Liver (tissue), 9 donors: Measurements from ENCODE around the gene CADM3. TPM values are rescaled to one million over a fixed set of nuclear protein-coding genes. Genes with fewer than 3 reads are reported as not detected.

Experiments used
- DNase-seq: peaks from one replicate; pipeline ENCODE4 v3.0.0-alpha.2; 2017; ENCODE audit warnings: low spot score
- H3K27ac ChIP-seq, 2 donors: one replicate each; pipeline ENCODE4 v1.7.0; 2013; ENCODE audit warnings: inconsistent platforms in 2 of 2, low read length in 2 of 2, control low read depth in 1 of 2, low read depth in 1 of 2, mild to moderate bottlenecking in 1 of 2
- H3K27me3 ChIP-seq, 4 donors: one replicate each; pipeline versions ENCODE4 v1.6.1 to v1.7.0; 2013; ENCODE audit warnings: low read length in 3 of 4, inconsistent platforms in 1 of 4, mild to moderate bottlenecking in 1 of 4, moderate library complexity in 1 of 4; ENCODE audit not compliant: control insufficient read depth in 4 of 4, insufficient read depth in 4 of 4
- H3K36me3 ChIP-seq, 4 donors: one replicate each; pipeline versions ENCODE4 v1.6.1 to v1.7.0; 2013; ENCODE audit warnings: low read length in 3 of 4, mild to moderate bottlenecking in 3 of 4, low read depth in 1 of 4, moderate library complexity in 1 of 4; ENCODE audit not compliant: control insufficient read depth in 4 of 4, insufficient read depth in 3 of 4
- H3K4me1 ChIP-seq, 4 donors: one replicate each; pipeline versions ENCODE4 v1.6.1 to v1.7.0; 2013; ENCODE audit warnings: low read length in 3 of 4, mild to moderate bottlenecking in 3 of 4, moderate library complexity in 1 of 4; ENCODE audit not compliant: control insufficient read depth in 4 of 4, insufficient read depth in 4 of 4
- H3K4me3 ChIP-seq, 3 donors: one replicate each; pipeline versions ENCODE4 v1.6.1 to v1.7.0; 2013; ENCODE audit warnings: low read length in 3 of 3, control low read depth in 1 of 3, low read depth in 1 of 3, mild to moderate bottlenecking in 1 of 3
- H3K9ac ChIP-seq, 2 donors: one replicate each; pipeline ENCODE4 v1.7.0; 2013; ENCODE audit warnings: low read length in 2 of 2, mild to moderate bottlenecking in 2 of 2, moderate library complexity in 2 of 2, control low read depth in 1 of 2, low read depth in 1 of 2
- H3K9me3 ChIP-seq, 4 donors: one replicate each; pipeline versions ENCODE4 v1.6.1 to v1.7.0; 2013; ENCODE audit warnings: low read length in 3 of 4; ENCODE audit not compliant: control insufficient read depth in 4 of 4
- ATF3 ChIP-seq: IDR thresholded peaks from 2 replicates; pipeline ENCODE4 v1.6.1; 2016; ENCODE audit warnings: antibody characterized with exemption
- CTCF ChIP-seq: fragments of 150-350 bp; IDR thresholded peaks from 2 replicates; pipeline ENCODE4 v1.5.1; 2017; ENCODE audit warnings: improper control_type of control experiment, low read depth, low read length; ENCODE audit not compliant: missing input control
- EGR1 ChIP-seq, 2 donors: IDR thresholded peaks; 2 replicates each; pipeline ENCODE4 v1.6.1; 2016 to 2018; ENCODE audit warnings: antibody characterized with exemption in 2 of 2, low read depth in 2 of 2
- FOXA1 ChIP-seq: IDR thresholded peaks from 2 replicates; pipeline ENCODE4 v1.6.1; 2016; ENCODE audit warnings: antibody characterized with exemption
- FOXA2 ChIP-seq: IDR thresholded peaks from 2 replicates; pipeline ENCODE4 v1.6.1; 2016; ENCODE audit warnings: antibody characterized with exemption
- GABPA ChIP-seq, 2 donors: IDR thresholded peaks in 1 of 2; conservative IDR thresholded peaks in 1 of 2; 2 replicates each; pipeline ENCODE4 v1.6.1; 2016; ENCODE audit warnings: antibody characterized with exemption in 2 of 2, mild to moderate bottlenecking in 1 of 2, moderate library complexity in 1 of 2
- HNF4A ChIP-seq, 2 donors: conservative IDR thresholded peaks; 2 replicates each; pipeline ENCODE4 v1.6.1; 2016; ENCODE audit warnings: antibody characterized with exemption in 2 of 2, mild to moderate bottlenecking in 2 of 2
- HNF4G ChIP-seq: IDR thresholded peaks from 2 replicates; pipeline ENCODE4 v1.6.1; 2016; ENCODE audit warnings: antibody characterized with exemption
- JUND ChIP-seq, 2 donors: IDR thresholded peaks; 2 replicates each; pipeline ENCODE4 v1.6.1; 2016; ENCODE audit warnings: antibody characterized with exemption in 2 of 2
- MAX ChIP-seq: IDR thresholded peaks from 2 replicates; pipeline ENCODE4 v1.6.1; 2016; ENCODE audit warnings: antibody characterized with exemption
- NR2F2 ChIP-seq: IDR thresholded peaks from 2 replicates; pipeline ENCODE4 v1.6.1; 2016; ENCODE audit warnings: antibody characterized with exemption
- RAD21 ChIP-seq, 2 donors: IDR thresholded peaks; 2 replicates each; pipeline ENCODE4 v1.6.1; 2016; ENCODE audit warnings: antibody characterized with exemption in 2 of 2, mild to moderate bottlenecking in 2 of 2
- REST ChIP-seq: IDR thresholded peaks from 2 replicates; pipeline ENCODE4 v1.6.1; 2016; ENCODE audit warnings: antibody characterized with exemption, mild to moderate bottlenecking
- RXRA ChIP-seq, 2 donors: IDR thresholded peaks; 2 replicates each; pipeline ENCODE4 v1.6.1; 2017 to 2018; ENCODE audit warnings: antibody characterized with exemption in 2 of 2, mild to moderate bottlenecking in 1 of 2
- SP1 ChIP-seq: IDR thresholded peaks from 2 replicates; pipeline ENCODE4 v1.6.1; 2018; ENCODE audit warnings: antibody characterized with exemption, mild to moderate bottlenecking
- TAF1 ChIP-seq: conservative IDR thresholded peaks from 2 replicates; pipeline ENCODE4 v1.6.1; 2016; ENCODE audit warnings: antibody characterized with exemption, mild to moderate bottlenecking
- YY1 ChIP-seq: IDR thresholded peaks from 2 replicates; pipeline ENCODE4 v1.6.1; 2016; ENCODE audit warnings: antibody characterized with exemption, mild to moderate bottlenecking
- ZBTB33 ChIP-seq: IDR thresholded peaks from 2 replicates; pipeline ENCODE4 v1.6.1; 2016; ENCODE audit warnings: antibody characterized with exemption
- WGBS: extraction: QIAGEN DNeasy Blood & Tissue Kit; methylation state at CpG from one replicate; pipeline ENCODE4 v1.1.7; 2013; 5-methylcytosine and 5-hydroxymethylcytosine counted together
- polyA plus RNA-seq, 2 donors: library from polyadenylated mRNA; stranded (reverse) in 1 of 2; unstranded in 1 of 2; fragments of 200-250 nt in 1 of 2; fragments of >200 nt in 1 of 2; fragmentation: Nextera tagmentation in 1 of 2; extraction: Ambion mirVana in 1 of 2; gene quantifications; one replicate each; pipeline versions ENCODE4 v1.2.1 to v1.2.3, GENCODE V29; 2013 to 2015
- total RNA-seq, 2 donors: library from RNA; depleted of rRNA; stranded (reverse); fragments of >200 nt; gene quantifications; one replicate each; pipeline ENCODE4 v1.2.3, GENCODE V29; 2014
- donor health status: healthy.
- donor health status: healthy.
- donor health status: healthy.
- donor health status: healthy.
- donor health status: healthy.

CADM3 gene
- total and polyA plus RNA-seq, 4 donors = 0.14 to 0.25 (median 0.16) TPM

- Histone ChIP-seq H3K4me1 (peaks cover 0 to 2% (median 0%) of the 10 kb centered on the region in 4 donors), H3K27ac (no peak overlapping the region), H3K9ac (no peak overlapping the region), H3K36me3 (no peaks in the 10 kb centered on the region), H3K27me3 (peaks cover 0 to 25% (median 3%) of the 10 kb centered on the region in 4 donors), H3K9me3 (no peaks in the 10 kb centered on the region), H3K4me3 (no peak overlapping the region)
- DNase-seq = no peak
- TF ChIP-seq GABPA (IDR thresholded peaks at IDR 0.05 in 1 of 2, conservative IDR thresholded peaks at IDR 0.05 in 1 of 2) (no peak), REST (no peak), FOXA1 (no peak), HNF4A (conservative IDR thresholded peaks at IDR 0.05) (no peak), TAF1 (no peak), JUND (IDR thresholded peaks at IDR 0.05) (no peak), ZBTB33 (no peak), CTCF (no peak), MAX (no peak), ATF3 (no peak), RXRA (IDR thresholded peaks at IDR 0.05) (no peak), FOXA2 (no peak), HNF4G (no peak), NR2F2 (no peak), RAD21 (IDR thresholded peaks at IDR 0.05) (no peak), SP1 (no peak), YY1 (no peak), EGR1 (IDR thresholded peaks at IDR 0.05; ENCODE audit: low read depth in 2 of 2) (no peak)
- 4% methylated on average over 17 of the region's 17 CpGs for WGBS
Measured at GRCh38 chr1:159172614-159173291, 1.3 kb downstream of the CADM3 start.
